22Rv1 (cell line): ENCODE data around the gene SSTR3.
"Not testable (repeated sequence)": the region's sequence is repeated elsewhere in the genome, so short reads cannot be mapped to it uniquely, and the experiment has no call there.

ENCODE experiments used
- H3K27ac ChIP-seq: fragments of 450-650 bp; 2 replicates; pipeline ENCODE4 v1.5.1; 2017
- ZFX ChIP-seq: fragments of 450-650 bp; IDR thresholded peaks from 2 replicates; pipeline ENCODE4 v1.6.1; 2017; ENCODE audit warnings: antibody characterized with exemption, borderline replicate concordance
- TF ChIP-seq, protein P1 (sequence below): fragments of 450-650 bp; IDR thresholded peaks from 2 replicates; pipeline ENCODE4 v1.5.1; 2017; ENCODE audit warnings: mild to moderate bottlenecking

SSTR3 gene

GRCh38 chr22:37172266-37173245 lies 39.7 kb downstream of the SSTR3 start:
- TF ChIP-seq ZFX, result no peak
- TF ChIP-seq, protein P1, sequence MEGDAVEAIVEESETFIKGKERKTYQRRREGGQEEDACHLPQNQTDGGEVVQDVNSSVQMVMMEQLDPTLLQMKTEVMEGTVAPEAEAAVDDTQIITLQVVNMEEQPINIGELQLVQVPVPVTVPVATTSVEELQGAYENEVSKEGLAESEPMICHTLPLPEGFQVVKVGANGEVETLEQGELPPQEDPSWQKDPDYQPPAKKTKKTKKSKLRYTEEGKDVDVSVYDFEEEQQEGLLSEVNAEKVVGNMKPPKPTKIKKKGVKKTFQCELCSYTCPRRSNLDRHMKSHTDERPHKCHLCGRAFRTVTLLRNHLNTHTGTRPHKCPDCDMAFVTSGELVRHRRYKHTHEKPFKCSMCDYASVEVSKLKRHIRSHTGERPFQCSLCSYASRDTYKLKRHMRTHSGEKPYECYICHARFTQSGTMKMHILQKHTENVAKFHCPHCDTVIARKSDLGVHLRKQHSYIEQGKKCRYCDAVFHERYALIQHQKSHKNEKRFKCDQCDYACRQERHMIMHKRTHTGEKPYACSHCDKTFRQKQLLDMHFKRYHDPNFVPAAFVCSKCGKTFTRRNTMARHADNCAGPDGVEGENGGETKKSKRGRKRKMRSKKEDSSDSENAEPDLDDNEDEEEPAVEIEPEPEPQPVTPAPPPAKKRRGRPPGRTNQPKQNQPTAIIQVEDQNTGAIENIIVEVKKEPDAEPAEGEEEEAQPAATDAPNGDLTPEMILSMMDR, result no peak
- H3K27ac ChIP-seq, result no peak overlapping the region

GRCh38 chr22:37171662-37172061 lies 40.6 kb downstream of the SSTR3 start:
- no peak overlapping the region for H3K27ac ChIP-seq
- TF ChIP-seq, protein P1, result no peak
- no peak for TF ChIP-seq ZFX

DNA sequence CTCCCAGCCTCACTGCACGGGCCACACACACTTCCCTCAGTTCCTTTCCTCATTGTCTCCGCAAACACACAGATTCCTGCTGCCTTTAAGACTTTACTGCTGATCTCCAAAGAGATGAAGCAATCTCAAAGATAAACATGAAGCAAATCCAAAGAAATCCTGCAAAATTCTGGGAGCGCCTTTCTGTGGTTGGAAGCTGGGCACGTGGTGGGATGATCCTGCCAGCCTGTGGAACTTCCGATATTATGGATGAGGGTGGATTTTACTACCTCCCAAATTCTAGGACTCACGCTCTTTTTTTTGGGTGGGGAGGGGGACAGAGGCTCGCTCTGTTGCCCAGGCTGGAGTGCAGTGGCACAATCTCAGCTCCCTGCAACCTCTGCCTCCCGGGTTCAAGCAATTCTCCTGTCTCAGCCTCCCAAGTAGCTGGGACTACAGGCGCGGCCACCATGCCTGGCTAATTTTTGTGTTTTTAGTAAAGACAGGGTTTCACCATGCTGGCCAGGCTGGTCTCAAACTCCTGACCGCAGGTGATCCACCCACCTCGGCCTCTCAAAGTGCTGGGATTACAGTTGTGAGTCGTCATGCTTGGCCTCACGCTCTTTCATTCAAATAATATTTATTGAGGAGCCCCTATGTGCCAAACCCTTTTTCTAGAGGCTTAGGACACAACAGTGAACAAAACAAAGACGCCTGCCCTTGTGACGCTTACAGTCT lies 41.4 kb downstream of the SSTR3 start:
- H3K27ac ChIP-seq, result not testable (repeated sequence)

- no peak overlapping the region for H3K27ac ChIP-seq
- no peak for TF ChIP-seq ZFX
- TF ChIP-seq, protein P1, result peak; percentile 17; the same call in 1 of the 2 replicates
Measured at GRCh38 chr22:37169947-37170688, 42.2 kb downstream of the SSTR3 start.

DNA sequence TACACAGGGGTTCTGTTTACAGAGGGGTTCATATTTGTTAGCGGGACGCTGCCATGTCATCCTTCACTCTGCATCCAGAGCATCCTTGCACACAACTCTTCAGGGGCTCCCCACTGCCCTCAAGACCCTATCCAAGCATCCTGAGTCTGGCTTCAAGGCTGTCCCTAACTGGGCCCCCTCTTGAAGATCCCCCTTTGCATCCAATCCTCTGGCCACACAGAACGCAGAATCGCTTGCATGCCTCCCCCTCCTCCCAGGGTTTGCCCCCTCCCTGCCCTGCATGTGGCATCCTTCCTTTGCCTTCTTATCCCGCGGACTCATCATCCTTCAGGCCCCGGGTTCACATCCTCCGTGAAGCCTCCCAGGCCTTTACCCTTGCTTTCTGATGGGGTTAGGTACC lies 42.9 kb downstream of the SSTR3 start:
- TF ChIP-seq, protein P1, result no peak
- TF ChIP-seq ZFX, result no peak

GRCh38 chr22:37167981-37168647 lies 44.2 kb downstream of the SSTR3 start:
- no peak overlapping the region for H3K27ac ChIP-seq
- TF ChIP-seq, protein P1, result no peak
- no peak for TF ChIP-seq ZFX

More for the DNA sequence above, 42.9 kb downstream of the SSTR3 start:
- H3K27ac ChIP-seq, result no peak overlapping the region
